ENCODE measurements around the gene SLC13A2.

DNA sequence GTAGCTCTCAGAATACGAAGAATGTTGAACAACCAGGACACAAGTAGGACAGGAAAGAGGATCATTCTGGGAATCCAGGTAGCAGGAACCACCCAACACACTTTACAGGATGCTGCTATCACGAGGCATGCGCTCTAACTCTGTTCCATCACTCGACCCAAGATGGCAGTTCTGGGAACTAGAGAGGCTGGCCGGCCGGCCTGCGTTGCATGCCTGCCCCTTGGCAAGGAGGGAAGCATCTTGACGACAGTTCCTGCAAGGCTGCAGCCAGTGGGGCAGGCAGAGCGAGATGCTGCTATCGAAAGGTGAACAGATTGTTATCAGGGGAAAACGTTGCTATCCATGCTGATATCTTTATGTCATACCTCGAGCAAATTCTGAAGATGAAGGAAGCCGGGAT is 48.2 kb upstream of the SLC13A2 start:
- TF ChIP-seq CEBPB (IDR thresholded peaks at IDR 0.05) (no peak), EP300 (IDR thresholded peaks at IDR 0.05; ENCODE audit: borderline replicate concordance) (no peak), NFIC (IDR thresholded peaks at IDR 0.05) (no peak), TCF12 (IDR thresholded peaks at IDR 0.05; ENCODE audit: low read depth) (no peak), YY1 (IDR thresholded peaks at IDR 0.05; ENCODE audit: low read depth) (no peak), CREB1 (IDR thresholded peaks at IDR 0.05; ENCODE audit: low read depth) (no peak), EGR1 (IDR thresholded peaks at IDR 0.05) (no peak), TAF1 (IDR thresholded peaks at IDR 0.05; ENCODE audit: low read depth) (no peak), RAD21 (IDR thresholded peaks at IDR 0.05; ENCODE audit: low read depth) (no peak), ZBTB7A (IDR thresholded peaks at IDR 0.05; ENCODE audit: low read depth) (no peak), TEAD4 (IDR thresholded peaks at IDR 0.05) (no peak), FOXM1 (IDR thresholded peaks at IDR 0.05; ENCODE audit: borderline replicate concordance, low read depth) (no peak)
- TF ChIP-seq, protein P1, sequence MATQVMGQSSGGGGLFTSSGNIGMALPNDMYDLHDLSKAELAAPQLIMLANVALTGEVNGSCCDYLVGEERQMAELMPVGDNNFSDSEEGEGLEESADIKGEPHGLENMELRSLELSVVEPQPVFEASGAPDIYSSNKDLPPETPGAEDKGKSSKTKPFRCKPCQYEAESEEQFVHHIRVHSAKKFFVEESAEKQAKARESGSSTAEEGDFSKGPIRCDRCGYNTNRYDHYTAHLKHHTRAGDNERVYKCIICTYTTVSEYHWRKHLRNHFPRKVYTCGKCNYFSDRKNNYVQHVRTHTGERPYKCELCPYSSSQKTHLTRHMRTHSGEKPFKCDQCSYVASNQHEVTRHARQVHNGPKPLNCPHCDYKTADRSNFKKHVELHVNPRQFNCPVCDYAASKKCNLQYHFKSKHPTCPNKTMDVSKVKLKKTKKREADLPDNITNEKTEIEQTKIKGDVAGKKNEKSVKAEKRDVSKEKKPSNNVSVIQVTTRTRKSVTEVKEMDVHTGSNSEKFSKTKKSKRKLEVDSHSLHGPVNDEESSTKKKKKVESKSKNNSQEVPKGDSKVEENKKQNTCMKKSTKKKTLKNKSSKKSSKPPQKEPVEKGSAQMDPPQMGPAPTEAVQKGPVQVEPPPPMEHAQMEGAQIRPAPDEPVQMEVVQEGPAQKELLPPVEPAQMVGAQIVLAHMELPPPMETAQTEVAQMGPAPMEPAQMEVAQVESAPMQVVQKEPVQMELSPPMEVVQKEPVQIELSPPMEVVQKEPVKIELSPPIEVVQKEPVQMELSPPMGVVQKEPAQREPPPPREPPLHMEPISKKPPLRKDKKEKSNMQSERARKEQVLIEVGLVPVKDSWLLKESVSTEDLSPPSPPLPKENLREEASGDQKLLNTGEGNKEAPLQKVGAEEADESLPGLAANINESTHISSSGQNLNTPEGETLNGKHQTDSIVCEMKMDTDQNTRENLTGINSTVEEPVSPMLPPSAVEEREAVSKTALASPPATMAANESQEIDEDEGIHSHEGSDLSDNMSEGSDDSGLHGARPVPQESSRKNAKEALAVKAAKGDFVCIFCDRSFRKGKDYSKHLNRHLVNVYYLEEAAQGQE (IDR thresholded peaks at IDR 0.05; ENCODE audit: low read depth), result no peak
- TF ChIP-seq, protein P2, sequence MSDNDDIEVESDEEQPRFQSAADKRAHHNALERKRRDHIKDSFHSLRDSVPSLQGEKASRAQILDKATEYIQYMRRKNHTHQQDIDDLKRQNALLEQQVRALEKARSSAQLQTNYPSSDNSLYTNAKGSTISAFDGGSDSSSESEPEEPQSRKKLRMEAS (IDR thresholded peaks at IDR 0.05), result no peak
